T follicular helper cell (primary cell): Measurements from ENCODE around the gene CLDN9.

Experiments used
- DNase-seq: peaks from one replicate; pipeline ENCODE4 v3.0.0-alpha.2; 2020; ENCODE audit warnings: low read depth

Gene CLDN9

DNA sequence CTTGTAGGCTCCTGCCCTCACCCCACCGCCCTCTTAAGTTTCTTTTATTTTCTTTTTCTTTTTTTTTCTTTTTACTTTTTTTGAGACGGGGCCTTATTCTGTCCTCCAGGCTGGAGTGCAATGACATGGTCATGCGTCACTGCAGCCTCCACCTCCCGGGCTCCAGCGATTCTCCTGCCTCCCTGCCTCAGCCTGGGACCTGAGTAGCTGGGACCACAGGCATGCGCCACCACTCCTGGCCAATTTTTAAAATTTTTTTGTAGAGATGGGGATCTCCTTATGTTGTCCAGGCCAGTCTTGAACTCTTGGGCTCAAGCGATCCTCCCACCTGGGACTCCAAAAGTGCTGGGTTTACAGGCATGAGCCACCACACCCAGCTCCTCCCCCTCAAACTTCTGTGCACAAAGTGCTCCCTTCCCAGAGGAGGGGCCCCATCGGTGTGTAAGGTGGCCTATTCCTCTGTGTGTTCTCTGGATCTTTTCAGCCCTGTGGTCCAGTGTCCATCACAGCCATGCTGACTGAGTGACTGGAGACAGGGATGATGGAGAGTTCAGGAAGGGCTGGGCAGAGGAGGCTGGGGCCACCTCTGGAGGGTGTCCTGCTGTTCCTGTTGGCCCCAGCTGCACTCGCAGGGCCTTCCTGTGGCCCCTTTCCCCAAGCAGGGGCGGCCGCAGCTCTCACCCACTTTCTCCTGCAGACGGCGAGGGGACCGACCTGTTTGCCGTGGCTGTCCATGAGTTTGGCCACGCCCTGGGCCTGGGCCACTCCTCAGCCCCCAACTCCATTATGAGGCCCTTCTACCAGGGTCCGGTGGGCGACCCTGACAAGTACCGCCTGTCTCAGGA is 43.8 kb downstream of the CLDN9 start:
- DNase-seq = no peak

DNA sequence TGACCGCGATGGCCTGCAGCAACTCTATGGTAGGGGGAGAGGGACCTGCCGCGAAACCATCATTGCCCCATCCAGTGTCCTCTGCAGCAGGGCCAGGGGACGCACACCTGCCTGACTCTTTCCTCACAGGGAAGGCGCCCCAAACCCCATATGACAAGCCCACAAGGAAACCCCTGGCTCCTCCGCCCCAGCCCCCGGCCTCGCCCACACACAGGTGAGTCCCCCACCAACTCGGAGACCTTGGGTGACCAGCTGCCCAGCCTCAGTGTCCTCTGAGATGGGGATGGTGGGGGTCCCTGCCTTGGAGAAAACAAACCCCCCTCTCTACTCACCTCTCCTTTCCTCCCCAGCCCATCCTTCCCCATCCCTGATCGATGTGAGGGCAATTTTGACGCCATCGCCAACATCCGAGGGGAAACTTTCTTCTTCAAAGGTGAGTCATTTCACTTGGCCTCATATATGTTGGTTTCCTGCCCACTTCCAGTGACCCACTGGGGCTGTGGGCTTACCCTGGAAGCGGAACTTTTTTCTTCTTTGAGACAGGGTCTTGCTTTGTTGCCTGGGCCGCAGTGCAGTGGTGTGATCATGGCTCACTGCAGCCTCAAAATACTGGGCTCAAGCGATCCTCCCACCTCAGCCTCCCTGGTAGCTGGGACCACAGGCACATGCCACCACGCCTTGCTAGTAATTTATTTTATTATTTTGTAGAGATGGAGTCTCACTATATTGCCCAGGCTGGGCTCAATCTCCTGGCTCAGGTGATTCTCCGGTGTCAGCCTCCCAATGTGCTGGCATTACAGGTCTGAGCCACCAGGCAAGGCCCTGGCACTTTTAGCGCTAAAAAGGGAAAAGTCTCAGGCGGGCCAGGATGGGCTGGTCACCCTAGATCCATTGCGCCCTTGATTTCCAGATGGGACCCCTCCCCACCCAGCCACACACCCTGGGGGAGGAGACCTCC is 44.7 kb downstream of the CLDN9 start:
- no peak for DNase-seq

DNA sequence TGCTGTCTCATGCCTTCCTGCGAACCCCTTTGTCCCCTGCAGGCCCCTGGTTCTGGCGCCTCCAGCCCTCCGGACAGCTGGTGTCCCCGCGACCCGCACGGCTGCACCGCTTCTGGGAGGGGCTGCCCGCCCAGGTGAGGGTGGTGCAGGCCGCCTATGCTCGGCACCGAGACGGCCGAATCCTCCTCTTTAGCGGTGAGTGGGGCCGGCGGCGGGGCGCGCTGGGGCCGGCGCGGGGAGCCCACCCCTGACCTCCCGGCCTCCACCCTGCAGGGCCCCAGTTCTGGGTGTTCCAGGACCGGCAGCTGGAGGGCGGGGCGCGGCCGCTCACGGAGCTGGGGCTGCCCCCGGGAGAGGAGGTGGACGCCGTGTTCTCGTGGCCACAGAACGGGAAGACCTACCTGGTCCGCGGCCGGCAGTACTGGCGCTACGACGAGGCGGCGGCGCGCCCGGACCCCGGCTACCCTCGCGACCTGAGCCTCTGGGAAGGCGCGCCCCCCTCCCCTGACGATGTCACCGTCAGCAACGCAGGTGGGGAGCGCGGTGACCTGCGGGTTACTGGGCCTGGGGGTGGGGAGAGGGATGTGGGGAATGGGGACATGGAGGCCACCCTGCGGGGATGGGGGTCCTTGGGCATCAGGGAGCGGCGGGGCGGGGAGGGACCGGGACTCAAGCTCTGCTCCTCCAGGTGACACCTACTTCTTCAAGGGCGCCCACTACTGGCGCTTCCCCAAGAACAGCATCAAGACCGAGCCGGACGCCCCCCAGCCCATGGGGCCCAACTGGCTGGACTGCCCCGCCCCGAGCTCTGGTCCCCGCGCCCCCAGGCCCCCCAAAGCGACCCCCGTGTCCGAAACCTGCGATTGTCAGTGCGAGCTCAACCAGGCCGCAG is 45.7 kb downstream of the CLDN9 start:
- no peak for DNase-seq

DNA sequence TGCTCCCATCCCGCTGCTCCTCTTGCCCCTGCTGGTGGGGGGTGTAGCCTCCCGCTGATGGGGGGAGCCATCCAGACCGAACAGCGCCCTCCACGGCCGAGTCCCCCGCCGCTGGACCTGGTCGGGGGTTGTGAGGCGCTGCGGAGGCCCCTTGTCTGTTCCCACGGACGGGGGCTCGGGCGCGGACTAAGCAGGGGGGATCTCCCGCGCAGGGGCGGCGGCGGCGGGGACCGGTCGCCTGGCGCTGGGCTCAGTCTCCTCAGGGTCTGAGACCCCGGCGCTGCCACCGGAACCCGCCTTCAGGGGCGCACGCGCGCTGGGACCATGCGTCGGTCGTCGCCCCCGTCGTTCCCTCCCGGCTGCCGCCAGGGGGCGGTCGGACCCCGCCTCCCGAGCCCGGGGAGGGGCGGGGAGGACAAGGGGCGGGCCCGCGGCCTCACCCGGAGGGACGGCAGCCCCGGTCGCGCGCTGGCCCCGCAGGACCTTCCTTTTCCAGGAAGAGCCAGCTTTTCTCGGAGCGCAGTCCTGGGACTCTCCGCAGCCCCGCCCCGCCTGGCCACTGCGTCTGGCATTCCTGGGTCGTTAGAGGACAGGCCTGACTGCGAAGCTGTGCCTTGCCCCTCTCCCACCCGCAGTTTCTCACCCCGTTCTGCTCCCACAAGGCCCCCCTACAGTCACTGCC is 46.5 kb downstream of the CLDN9 start:
- DNase-seq = peak; percentile 76

DNA sequence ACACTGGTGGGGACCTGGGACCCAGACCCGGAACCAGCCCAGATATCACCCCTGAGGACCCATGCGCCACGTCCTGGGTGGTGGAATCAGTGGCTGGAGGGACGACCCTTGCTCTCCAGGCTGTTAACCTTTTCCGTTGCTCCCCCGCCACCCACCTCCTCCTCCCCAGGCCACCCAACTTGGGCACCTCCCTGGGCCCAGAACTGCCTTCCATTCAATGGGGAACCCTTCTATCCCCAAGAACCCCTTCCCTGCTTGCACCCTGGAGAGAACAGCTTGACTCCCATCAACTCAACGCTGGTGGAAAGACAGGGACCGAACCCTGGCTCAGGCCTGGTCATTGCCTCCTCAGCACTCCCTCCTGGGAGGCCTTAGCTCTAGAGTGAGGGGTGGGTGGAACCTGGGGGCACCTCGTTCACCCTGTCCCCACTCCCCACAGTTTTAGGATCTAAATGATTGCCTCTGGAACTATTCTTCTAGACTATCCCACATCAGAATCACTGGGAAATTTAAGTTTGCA is 47.1 kb downstream of the CLDN9 start:
- DNase-seq = no peak

DNA sequence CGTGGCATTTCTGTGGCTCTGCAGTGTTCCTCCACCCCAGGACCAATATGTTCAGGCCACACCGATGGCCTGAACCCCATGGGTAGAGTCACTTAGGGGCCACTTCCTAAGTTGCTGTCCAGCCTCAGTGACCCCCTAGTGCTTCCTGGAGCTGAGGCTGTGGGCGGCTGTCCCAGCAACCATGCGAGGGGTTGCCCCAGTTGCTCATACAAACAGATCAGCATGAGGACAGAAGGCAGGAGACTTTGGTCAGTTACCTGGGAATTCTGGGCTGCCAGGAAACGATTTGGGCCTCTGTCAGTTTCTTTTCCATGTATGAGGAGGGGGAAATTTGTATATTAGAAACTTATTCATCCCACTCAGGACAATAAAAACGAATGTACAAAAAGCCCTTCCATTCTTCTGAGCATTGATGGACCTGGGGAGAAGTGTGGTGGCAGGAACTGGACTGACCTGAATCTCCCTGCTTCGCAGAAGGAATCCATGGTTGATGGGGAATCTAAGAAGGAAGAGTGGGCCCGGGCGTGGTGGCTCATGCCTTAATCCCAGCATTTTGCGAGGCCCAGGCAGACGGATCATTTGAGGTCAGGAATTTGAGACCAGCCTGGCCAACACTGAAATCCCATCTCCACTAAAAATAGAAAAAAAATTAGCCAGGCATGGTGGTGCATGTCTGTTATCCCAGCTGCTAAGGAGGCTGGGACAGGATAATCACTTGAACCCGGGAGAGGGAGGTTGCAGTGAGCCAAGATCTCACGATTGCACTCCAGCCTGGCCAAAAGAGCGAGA is 47.8 kb downstream of the CLDN9 start:
- no peak for DNase-seq

DNA sequence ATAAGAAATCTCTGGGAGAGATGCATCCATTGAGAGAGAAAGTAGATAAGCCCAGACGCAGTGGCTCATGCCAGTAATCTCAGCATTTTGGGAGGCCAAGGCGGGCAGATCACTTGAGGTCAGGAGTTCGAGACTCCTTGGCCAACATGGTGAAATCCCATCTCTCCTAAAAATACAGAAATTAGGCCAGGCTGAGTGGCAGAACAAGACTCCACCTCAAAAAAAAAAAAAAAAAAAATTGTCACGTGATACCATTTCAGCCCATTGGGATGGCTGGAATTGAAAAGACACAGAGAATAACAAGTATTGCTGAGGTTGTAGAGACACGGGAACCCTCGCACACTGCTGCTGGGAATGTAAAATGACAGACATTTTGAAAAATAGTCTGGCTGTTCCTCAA is 49.8 kb downstream of the CLDN9 start:
- no peak for DNase-seq

DNA sequence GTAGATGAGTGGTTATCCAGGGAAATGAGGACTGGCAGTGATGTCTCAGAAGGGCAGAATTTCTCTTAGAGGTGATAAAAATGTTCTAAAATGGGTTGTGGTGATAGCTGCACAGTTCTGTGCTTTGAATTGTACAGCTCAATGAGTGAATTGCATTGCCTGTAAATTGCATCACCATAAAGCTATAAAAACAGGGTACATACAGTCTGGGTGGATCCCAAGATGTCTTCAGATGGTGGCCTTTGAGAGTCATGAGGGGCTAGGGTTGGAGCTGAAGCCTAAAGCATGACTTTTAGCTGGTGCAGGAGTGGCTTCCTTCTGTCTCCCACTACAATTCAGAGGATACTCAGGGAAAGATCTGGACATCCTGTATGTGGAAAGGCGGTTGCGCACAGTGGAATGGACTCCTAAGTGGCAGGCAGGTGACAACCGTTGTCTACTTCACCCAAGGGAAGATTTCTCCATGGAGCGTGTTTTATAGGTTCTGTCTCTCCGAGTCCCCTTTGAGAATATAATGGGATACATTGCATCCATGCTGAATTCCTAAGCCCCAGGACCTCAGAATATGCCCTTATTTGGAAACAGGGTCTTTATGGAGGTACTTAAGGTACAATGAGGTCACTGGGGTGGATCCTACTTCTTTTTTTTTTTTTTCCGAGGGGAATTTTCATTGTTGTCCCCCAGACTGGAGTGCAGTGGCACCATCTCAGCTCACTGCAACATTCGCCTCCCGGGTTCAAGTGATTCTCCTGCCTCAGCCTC is 51.1 kb downstream of the CLDN9 start:
- no peak for DNase-seq
